Measurements from ENCODE around the gene EMP1. TPM values are rescaled to one million over a fixed set of nuclear protein-coding genes. Genes with fewer than 3 reads are reported as not detected.
A peak's percentile ranks its signal among the peaks of the same experiment; 100 is the strongest.

Gene EMP1
- total RNA-seq, 1 experiment from 2014 or later = 40.3 TPM

DNA sequence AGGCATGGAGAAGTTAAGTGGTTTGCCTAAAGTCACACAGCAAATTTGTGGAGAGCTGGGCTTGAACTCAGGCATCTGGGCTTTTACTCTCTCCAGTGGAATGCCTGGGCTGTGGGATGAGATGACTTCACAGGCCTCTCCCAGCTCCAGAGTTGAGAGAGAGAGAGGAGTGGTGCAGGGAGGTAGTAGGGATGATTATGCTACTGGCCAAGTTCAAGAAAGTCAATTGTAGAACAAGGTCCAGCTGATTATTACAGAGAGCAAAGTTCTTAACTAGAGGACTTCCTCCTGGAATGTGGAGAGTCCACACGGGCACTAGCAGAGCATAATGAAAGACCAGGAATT is 769 bp upstream of the EMP1 start:
- peak; percentile 67 for DNase-seq (ENCODE audit: low spot score)

DNA sequence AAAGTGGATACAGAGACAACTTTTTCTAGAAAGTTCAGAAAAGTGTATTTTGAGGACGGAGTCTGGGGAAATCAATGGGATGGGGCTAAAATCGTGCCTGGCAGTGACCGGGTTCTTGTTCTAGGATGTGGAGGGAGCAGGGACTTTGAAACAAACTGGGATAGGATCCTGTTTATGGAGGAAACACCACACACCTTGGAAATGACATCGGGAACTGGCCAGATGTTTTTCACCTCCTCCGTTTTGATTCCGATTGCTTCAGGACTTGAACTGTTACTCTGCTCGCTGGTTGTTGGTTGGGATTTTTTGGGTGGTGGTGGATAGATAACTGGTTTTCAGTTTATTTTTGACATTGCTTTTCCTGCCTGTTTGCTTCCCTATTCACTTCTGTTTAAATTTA is 506 bp downstream of the EMP1 start:
- no peak for DNase-seq (ENCODE audit: low spot score)

DNA sequence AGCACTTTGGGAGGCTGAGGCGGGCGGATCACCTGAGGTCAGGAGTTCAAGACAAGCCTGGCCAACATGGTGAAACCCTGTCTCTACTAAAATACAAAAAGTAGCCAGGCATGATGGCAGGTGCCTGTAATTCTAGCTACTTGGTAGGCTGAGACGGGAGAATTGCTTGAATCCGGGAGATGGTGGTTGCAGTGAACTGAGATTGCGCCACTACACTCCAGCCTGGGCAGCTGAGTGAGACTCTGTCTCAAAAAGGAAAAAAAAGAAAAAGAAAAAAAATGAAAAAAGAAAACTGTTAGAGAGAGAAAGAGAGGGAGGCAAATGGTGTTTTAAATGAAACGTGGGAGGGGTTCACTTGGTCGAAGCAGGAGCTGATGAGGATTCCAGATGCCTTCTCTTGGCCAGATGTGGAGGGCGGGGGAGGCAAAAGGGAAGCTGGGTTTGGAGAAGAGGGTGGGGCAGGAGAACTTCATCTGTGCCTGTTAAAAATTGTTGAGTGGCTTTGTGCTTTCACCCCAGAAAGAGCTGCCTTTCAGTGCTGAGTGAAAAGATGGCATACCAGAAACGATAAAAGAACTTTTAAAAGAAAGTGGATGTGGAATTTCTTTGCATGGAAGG is 1.1 kb downstream of the EMP1 start:
- no peak for DNase-seq (ENCODE audit: low spot score)

DNA sequence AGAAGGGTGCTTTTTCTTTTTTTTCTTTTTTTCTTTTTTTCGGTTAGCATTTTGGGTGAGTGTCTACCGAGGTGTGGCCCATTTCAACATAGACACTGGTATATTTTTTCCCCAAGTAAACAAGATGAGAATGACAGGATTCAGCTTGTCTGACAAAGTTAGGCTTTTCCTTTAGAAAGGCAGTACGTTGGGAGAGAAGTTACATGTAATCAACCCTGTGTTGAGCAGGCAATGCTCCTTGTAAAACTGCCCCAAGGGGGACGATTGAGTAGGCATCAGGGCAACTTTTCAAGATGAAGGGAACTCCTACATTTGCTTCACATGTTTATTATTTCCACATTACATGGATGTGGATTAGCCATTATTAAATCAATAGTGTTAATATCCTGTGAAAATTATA is 1.7 kb downstream of the EMP1 start:
- no peak for DNase-seq (ENCODE audit: low spot score)

DNA sequence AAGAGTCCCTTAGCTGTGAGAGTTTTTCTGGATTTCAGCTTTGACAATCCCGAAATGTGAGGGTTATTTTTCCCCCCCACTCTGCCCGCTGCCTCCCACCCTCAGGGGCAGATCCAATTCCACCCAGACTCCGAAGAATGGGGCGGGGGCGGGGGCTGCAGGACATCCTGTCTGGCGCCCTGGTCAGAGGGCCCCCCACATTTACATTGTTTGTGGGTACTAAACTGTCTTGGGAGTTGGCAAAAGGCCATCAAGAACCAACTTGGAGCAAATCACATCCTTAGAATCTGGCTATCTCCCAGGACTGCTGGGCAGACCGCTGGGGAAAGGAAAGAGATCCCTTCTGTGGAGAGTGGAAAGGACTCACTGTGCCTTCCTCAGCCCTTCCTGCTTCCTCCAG is 2.4 kb downstream of the EMP1 start:
- no peak for DNase-seq (ENCODE audit: low spot score)

DNA sequence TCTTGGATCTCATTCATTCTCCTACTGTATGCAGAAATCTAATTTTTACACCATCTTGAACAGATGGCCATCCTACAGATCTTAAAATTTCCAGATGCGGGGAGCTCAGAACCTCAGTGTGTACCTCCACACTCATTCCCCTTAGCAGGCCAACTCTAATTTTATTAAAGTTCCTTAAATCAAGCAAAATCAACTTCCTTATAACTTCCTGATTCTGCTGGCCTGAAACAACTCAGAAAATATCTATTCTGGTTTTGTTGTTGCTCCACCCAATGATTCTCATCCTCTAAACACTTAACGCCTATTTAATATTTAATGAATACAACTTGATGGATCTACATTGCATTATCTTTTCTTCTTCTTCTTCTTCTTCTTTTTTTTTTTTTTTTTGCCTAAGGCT is 3.1 kb downstream of the EMP1 start:
- no peak for DNase-seq (ENCODE audit: low spot score)

DNA sequence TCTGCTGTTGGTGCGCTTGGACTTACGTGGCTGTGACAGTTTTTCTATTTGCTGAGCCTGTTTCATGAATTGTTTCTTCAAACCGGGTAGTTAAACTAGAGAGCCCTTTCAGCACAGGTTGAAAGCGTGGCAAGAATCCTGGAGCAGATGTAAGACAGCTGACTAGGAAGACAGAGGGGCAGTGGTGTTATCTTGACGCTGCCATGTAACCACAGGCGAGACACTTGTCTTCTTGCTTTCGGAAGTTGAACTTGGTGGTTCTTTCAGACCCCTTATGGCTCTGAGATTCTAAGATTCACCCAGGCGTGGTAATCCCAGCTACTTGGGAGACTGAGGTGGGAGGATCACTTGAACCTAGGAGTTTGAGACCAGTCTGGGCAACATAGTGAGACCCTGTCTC is 4.3 kb downstream of the EMP1 start:
- DNase-seq (ENCODE audit: low spot score) = no peak

DNA sequence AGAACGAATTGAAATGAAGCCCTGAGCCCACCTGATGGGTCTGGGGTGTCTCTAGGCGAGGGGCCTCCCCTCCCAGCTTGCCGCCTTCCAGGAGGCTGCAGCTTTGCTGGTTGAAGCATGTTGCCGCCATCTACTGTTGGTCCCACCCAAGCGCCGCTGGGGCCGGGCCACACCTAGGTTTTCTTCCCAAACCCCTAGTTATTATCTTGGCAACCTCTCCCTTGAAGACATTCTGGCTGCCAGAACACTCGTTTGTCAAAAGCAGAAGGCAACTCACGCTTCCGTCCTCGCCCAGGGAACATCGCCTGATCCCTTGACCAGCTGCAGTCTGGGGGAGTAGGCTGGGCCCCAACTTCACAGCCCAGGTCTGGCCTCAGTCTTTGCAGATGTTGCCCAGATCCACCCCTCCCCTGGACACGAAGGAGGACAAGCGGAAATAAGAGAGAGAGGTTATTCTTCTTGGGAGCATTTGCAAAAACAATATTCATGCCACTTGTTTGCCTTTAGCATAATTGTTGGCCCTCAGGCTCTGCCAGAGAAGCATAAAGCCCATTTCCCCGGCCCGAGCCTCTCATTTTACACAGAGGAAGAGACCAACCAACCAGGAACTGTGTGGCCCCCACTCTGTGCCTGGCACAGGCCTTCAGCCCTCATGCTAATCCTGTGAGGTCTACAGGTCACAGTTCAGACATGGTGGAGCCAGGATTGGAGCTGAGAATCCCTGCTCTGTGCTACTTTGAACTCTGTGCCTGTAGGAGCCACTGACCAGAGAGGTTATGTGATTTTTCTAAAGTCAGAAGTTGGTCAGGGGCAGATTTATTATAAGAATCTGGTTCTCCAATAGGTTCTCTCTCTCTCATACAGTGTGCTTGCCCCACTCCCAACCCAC is 6.8 kb downstream of the EMP1 start:
- DNase-seq (ENCODE audit: low spot score) = no peak

DNA sequence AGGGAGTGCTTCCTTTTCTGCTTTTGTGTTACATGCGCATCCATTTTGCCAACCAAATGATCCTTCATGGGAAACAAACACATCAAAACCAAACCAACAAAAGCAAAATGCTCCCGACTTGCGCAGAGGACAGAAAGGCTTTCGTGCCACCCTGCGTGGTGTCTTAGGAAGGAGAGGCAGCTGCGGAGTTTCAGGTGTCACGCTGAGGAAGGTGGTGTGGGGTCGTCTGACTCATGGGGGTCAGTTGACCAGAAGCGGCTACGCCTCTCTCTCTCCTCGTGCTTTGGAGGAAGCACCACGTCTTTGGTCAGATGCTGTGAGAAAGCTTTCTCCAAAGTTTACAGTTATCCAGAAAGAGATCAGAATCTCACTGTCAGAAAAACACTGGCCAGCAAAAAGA is 7.9 kb downstream of the EMP1 start:
- no peak for DNase-seq (ENCODE audit: low spot score)

DNA sequence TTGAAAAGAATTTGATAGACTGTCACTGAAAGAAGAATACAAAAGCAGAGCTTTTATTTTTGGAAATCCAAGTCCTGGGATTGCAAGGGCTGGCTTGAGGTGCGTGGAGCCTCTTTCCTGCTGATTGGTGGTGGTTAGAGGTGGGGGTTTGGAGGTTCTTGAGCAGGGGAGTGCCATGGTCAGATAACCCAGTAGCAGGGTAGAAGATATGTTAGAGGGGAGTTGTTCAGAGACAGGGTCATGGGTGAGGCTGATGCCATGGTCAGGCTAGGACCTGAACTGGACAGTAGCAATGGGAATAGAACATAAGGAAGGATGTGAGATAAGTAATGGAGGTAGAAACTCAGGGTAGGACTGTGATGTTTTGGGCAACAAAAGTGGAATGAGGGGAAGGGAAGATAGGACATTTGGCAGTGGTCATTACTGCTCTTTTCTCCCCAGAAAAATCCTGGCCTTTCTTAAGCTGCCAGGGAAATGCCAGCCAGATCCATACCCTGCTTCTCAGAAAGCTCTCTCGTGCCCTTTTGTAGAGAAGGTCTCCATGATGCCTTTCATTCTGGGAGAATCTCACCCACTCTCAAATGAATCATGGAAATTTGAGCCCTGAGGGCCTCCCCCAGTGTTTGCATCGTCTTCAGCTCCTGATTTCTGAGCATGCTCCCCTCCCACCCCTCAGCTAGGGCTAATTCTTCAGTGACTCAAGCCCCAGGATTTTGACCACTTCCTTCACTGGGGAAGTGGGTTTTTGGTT is 9.5 kb downstream of the EMP1 start:
- DNase-seq (ENCODE audit: low spot score) = no peak

DNA sequence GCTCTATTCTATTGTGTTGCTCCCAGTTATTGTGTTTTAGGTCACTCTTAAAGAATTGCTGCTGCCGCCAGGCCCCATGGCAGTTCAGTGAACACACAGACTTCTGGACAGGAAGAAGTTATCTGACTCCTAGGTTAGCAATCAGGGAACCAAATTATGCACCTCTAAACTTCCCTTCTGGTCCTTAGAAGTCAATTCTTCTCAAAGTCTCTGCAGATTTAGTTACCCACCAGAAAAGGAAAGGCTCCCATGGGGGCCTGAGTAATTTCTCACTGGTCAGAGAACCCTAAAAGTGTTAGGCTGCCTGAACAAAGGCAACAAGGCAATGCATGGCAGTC is 10.0 kb downstream of the EMP1 start:
- no peak for DNase-seq (ENCODE audit: low spot score)

DNA sequence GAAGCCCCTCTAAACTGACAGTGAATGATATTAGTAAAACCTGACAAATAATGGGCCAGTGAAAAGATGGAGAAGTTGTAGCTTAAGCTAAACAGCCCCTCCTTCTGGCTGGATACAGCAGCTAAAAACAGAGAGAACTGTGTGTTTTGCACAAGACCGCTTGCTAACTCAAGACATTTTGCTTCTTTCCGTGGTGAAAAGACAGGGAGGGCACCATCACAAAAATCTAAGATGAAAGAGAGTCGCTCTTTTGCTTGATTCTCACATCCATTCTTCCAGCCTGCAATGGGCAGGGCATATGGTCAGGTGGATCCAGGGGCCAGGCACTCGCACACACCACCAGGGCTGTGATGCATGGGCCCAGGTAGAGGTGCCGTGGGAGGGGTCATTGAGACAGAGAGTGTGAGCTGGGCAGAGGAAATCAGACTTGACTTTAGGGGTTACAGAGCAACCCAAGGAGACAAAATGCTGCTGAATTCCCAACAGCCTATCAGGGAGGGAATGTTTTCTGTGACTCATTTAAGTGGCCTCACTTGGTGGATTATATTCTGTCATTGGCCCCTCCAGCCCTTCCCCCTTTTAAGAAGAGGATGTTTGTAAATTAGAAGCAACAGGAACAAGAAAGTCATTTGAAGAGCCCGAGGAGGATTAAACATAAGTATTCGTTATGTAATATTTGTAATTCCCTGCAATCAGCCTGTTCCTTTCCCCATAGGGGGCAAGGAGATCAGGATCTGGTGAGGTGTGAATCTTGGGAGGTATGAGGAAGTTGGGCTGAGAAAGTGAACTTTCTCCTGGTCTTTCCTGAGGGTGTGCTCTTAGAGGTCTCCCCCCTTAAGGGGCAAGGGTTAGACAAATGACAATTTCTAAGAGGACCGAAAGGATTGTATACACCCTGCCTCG is 12.3 kb downstream of the EMP1 start:
- peak; percentile 62 for DNase-seq (ENCODE audit: low spot score)

DNA sequence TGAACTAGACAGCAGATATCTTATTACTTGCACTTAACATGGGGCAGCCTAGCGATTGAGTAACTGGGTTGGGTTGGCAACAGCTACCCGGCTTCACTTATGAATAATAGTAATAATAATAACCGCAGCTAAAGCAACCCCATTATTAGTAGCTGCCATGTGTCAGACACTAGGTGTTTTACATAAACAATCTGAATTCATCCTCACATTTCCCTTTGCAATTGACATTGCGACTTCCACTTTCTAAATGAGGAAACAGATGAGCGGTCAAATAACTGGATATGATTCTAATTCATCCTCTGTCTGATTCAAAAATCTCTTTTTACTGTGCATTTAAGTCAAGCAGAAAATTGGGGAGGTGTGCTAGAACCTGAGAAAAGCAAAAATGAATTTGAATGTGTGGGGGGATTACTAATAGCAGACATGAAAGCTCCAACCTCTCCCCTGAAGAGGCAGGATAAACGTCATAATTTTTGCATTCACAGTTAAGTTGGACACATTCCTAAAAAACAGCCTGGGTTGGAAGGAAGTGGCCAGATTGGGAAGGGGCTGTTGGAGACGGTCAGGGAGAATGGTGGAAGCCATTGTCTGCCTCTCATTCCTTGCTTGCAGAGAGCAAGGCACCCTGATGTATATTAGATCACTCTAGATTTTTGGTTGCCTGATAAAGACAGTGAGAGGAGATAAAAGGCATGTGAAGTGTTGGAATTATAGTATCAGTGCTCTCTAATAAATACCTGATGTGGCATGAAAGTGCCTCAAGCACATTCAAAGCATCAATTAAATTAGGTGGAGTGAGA is 13.1 kb downstream of the EMP1 start:
- DNase-seq (ENCODE audit: low spot score) = no peak

DNA sequence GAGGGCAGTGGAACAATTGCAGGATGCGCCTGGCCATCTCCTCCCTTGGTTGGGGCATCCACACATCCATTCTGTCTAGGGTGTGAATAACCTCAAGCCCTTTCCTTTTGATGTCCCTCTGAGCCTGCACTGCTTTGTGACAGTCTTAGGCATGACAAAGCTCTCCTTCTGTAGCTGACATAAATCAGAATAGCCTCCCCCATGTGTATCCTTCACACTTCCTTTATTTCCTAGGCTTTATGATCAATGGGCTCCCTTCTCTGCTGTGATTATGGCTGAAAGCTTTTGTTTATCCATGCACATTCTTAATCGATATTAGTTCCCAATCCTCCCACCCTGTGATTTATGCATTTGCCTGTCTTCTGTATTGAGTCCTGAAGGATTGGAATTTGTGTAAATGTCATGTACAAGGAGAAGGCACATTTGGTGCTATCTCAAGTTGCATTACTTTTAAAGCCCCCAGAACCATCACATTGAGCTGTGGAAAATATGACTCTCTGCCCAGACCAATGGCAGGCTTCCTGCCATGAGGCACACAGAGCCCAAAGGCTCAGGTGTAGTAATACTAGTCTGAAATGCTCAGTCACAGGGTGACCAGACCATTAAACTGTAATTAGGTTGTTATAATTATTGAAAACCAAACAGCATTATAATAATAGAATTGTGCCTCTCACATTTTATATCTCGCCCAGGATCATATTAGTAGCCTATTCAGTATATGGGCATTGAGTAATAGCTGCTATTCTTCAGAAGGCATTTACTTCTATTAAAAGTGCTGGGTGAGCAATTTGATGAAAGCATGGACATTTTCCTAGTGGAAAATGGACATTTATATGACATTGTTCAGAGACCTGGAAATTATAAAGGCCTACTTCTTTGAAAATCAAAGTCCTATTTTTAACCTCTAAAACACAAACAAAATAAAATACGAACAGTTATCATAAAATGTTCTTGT is 14.0 kb downstream of the EMP1 start:
- DNase-seq (ENCODE audit: low spot score) = peak; percentile 2

DNA sequence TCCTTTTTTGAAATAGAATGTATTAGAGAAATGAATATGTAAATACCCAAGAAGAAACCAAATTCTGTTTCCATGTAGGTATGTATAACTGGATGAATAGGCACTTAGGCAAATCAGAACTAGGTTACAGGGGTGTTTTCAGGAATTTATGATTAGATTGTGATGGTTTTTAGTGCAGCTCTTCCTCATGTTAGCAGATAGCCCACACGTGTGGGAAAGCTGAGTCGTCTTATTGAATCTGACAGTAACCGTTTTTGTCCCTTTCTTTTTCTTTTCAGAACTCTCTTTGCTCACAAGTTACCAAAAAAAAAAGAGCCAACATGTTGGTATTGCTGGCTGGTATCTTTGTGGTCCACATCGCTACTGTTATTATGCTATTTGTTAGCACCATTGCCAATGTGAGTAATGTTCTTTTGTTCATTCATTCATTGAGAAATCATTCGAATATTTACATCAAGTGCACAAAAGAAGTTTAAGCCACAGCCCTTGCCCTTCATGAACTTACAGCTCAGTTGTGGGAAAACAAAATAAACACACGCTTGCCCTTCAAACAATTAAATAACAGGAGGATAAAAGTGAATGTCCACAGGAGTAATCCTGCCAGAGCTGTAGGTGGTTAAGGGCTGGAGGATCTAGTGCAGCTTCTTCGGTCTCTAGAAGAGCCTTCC is 14.8 kb downstream of the EMP1 start:
- no peak for DNase-seq (ENCODE audit: low spot score)

DNA sequence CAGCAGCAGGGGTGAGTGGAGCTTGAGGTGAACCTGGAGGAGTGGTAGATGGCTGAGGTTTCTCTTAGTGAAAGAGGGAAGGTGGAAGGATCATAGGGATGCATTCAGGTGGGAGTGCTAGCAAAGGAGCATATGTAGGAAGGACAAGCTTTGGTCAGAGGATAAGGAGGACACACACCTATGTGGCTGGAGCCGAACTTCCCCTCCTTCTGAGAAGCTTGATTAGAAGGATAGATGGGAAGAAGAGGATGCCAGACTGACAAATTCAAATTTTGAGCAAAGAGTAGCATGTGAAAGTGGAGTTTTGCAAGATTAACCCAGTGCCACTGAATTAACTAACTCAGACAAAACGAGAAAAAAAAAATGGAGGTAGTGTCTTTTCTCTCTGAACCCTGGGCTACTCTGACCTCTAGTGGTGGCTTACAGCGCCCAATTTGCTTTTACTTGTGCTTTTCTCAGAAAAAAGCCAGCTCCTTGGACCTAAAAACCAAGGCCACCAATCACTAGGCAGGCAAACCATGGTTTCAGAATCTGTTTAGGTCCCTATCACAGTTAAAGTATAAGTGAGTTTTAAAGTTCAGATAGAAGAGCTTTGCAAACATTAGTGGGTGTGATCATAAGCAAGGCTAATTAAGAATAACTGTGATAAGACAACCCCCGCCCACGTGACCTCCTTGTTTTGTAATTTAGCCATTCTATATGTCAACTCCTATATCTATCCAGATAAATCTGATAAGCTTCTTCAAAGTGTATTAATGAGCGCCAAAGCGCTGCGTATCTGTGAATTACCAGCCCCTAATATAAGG is 15.5 kb downstream of the EMP1 start:
- peak; percentile 90 for DNase-seq (ENCODE audit: low spot score)

DNA sequence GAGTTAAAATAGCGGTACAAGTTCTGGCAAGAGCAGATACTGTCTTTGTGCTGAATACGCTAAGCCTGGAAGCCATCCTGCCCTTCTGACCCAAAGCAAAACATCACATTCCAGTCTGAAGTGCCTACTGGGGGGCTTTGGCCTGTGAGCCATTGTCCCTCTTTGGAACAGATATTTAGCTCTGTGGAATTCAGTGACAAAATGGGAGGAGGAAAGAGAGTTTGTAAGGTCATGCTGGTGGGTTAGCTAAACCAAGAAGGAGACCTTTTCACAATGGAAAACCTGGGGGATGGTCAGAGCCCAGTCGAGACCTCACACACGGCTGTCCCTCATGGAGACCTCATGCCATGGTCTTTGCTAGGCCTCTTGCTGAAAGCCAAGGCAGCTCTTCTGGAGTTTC is 18.5 kb downstream of the EMP1 start:
- DNase-seq (ENCODE audit: low spot score) = no peak

DNA sequence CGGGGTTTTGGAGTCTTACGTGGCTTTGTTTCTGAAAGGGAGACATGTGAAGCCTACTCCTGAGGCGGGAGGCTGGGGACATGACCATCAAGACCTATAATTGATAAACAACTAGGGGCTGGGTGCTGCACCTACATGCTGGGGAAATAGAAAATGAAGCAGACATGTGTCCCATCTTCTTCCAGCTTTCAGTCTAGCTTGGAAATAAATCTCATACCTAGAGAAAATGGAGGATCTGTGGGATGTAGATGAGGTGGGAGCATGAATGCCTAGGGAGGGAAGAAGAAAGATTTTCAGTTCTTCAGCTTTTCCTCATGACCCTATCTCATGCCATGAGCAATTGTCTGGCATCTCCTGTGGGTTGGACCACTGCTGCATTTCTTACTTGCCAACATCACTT is 22.1 kb downstream of the EMP1 start:
- no peak for DNase-seq (ENCODE audit: low spot score)
